WTC11 (cell line): ENCODE results near the gene GPC5. TPM values are rescaled to one million over a fixed set of nuclear protein-coding genes. Genes with fewer than 3 reads are reported as not detected.
"Not testable (repeated sequence)": the region's sequence is repeated elsewhere in the genome, so short reads cannot be mapped to it uniquely, and the experiment has no call there.

Source experiments
- ATAC-seq: fragments of 200-7000 bp; cut with Tn5 transposase; 2 replicates; pipeline ENCODE4 v1.10.0; 2021; ENCODE audit warnings: mild to moderate bottlenecking, moderate library complexity
- CTCF ChIA-PET: fragments of 300-600 bp; sonication (Branson Sonifier 250); formaldehyde crosslinking; loops from one replicate; lab custom pipeline; 2021; ENCODE audit warnings: antibody characterized with exemption; lab: Charles Lee
- POLR2A ChIA-PET: fragments of 350-600 bp; sonication (Branson Sonifier 250); formaldehyde crosslinking; loops from one replicate; lab custom pipeline; 2021; ENCODE audit warnings: antibody characterized with exemption; lab: Charles Lee
- DNase-seq: peaks from one replicate; pipeline ENCODE4 v3.0.0; 2021; ENCODE audit warnings: low spot score
- H3K27ac Mint-ChIP-seq: 2 replicates; pipeline ENCODE4 v1.8.0; 2021; ENCODE audit warnings: mixed read lengths
- H3K27me3 Mint-ChIP-seq: 2 replicates; pipeline ENCODE4 v1.8.0; 2021; ENCODE audit warnings: low read depth, mild to moderate bottlenecking, moderate library complexity, mixed read lengths
- H3K36me3 Mint-ChIP-seq: 2 replicates; pipeline ENCODE4 v1.8.0; 2021; ENCODE audit warnings: mixed read lengths
- H3K4me1 Mint-ChIP-seq: 2 replicates; pipeline ENCODE4 v1.8.0; 2022; ENCODE audit warnings: mixed read lengths
- H3K4me3 Mint-ChIP-seq: 2 replicates; pipeline ENCODE4 v1.8.0; 2021; ENCODE audit warnings: mild to moderate bottlenecking, moderate library complexity, mixed read lengths
- H3K9me3 Mint-ChIP-seq: 2 replicates; pipeline ENCODE4 v1.8.0; 2021; ENCODE audit warnings: mixed read lengths
- ARID4B ChIP-seq: sonication (generic); formaldehyde crosslinking; IDR thresholded peaks from 2 replicates; pipeline ENCODE4 v1.8.0; 2023; ENCODE audit warnings: missing genetic modification reagents, mild to moderate bottlenecking, borderline replicate concordance
- ATF1 ChIP-seq: sonication (generic); formaldehyde crosslinking; IDR thresholded peaks from 2 replicates; pipeline ENCODE4 v1.8.1; 2023; ENCODE audit warnings: mild to moderate bottlenecking, moderate library complexity, missing genetic modification reagents
- CREB1 ChIP-seq: sonication (generic); formaldehyde crosslinking; IDR thresholded peaks from 2 replicates; pipeline ENCODE4 v1.8.0; 2023; ENCODE audit warnings: mild to moderate bottlenecking, missing genetic modification reagents
- GTF2I ChIP-seq: fragments of 250-450 bp; sonication (Bioruptor Pico); conservative IDR thresholded peaks from 2 replicates; pipeline ENCODE4 v1.4.0; 2021; ENCODE audit warnings: mild to moderate bottlenecking
- JUN ChIP-seq: sonication (generic); formaldehyde crosslinking; IDR thresholded peaks from 2 replicates; pipeline ENCODE4 v1.8.0; 2023; ENCODE audit warnings: mild to moderate bottlenecking, missing genetic modification reagents
- RELA ChIP-seq: sonication (generic); formaldehyde crosslinking; IDR thresholded peaks from 2 replicates; pipeline ENCODE4 v1.8.1; 2022; ENCODE audit warnings: missing genetic modification reagents, mild to moderate bottlenecking, borderline replicate concordance
- SOX15 ChIP-seq: fragments of 250-450 bp; sonication (Bioruptor Pico); IDR thresholded peaks from 2 replicates; pipeline ENCODE4 v1.9.0; 2021; ENCODE audit warnings: mild to moderate bottlenecking
- SP1 ChIP-seq: sonication (generic); formaldehyde crosslinking; conservative IDR thresholded peaks from 2 replicates; pipeline ENCODE4 v1.8.1; 2022; ENCODE audit warnings: missing genetic modification reagents
- TP53 ChIP-seq: sonication (generic); formaldehyde crosslinking; IDR thresholded peaks from 2 replicates; pipeline ENCODE4 v1.8.1; 2023; ENCODE audit warnings: mild to moderate bottlenecking, missing genetic modification reagents
- ZMAT4 ChIP-seq: fragments of 250-450 bp; sonication (Bioruptor Pico); IDR thresholded peaks from 2 replicates; pipeline ENCODE4 v1.9.0; 2021; ENCODE audit warnings: mild to moderate bottlenecking
- ZNF263 ChIP-seq: sonication (generic); formaldehyde crosslinking; IDR thresholded peaks from 2 replicates; pipeline ENCODE4 v1.8.1; 2022; ENCODE audit warnings: low read depth, mild to moderate bottlenecking, moderate library complexity, missing genetic modification reagents
- ZNF281 ChIP-seq: sonication (generic); formaldehyde crosslinking; IDR thresholded peaks from 2 replicates; pipeline ENCODE4 v1.8.0; 2023; ENCODE audit warnings: mild to moderate bottlenecking, missing genetic modification reagents
- ZNF416 ChIP-seq: fragments of 250-450 bp; sonication (Bioruptor Pico); IDR thresholded peaks from 2 replicates; pipeline ENCODE4 v1.9.0; 2021; ENCODE audit warnings: mild to moderate bottlenecking, inconsistent platforms
- total RNA-seq: library from RNA; stranded (reverse); gene quantifications from 3 replicates; pipeline ENCODE4 v1.2.3, GENCODE V29; 2021
- TF ChIP-seq, protein P1 (sequence below): sonication (generic); formaldehyde crosslinking; IDR thresholded peaks from 2 replicates; pipeline ENCODE4 v1.8.0; 2022; ENCODE audit warnings: mild to moderate bottlenecking, missing genetic modification reagents
- TF ChIP-seq, protein P2 (sequence below): fragments of 250-450 bp; sonication (Bioruptor Pico); IDR thresholded peaks from 2 replicates; pipeline ENCODE4 v1.9.0; 2021; ENCODE audit warnings: mild to moderate bottlenecking

The GPC5 gene
- total RNA-seq, 1 experiment from 2014 or later, result 0.46 TPM

- TF ChIP-seq ZNF281 (CRISPR knock-in tag) (no peak), GTF2I (CRISPR knock-in tag) (no peak), TP53 (CRISPR knock-in tag) (no peak), ARID4B (CRISPR knock-in tag) (no peak), SP1 (CRISPR knock-in tag) (no peak)
Observed at GRCh38 chr13:92745258-92745657, 1346.8 kb downstream of the GPC5 start (continued).

DNA sequence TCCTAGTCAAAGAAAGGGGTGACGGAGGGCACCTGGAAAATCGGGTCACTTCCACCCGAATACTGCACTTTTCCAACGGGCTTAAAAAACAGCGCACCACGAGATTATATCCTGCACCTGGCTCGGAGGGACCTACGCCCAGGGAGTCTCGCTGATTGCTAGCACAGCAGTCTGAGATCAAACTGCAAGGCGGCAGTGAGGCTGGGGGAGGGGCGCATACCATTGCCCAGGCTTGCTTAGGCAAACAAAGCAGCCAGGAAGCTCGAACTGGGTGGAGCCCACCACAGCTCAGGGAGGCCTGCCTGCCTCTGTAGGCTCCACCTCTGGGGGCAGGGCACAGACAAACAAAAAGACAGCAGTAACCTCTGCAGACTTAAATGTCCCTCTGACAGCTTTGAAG, 1354.3 kb downstream of the GPC5 start:
- peaks cover 18% of the 10 kb centered on the region for H3K4me1 Mint-ChIP-seq
- H3K27me3 Mint-ChIP-seq, H3K27ac Mint-ChIP-seq, POLR2A ChIA-PET, CTCF ChIA-PET, ATAC-seq: not testable (repeated sequence)
- DNase-seq, result peak; percentile 90
- peaks cover 17% of the 10 kb centered on the region for H3K9me3 Mint-ChIP-seq
- TF ChIP-seq ZNF281 (CRISPR knock-in tag) (peak; percentile 86), SP1 (CRISPR knock-in tag) (peak; percentile 35; the same call in 1 of the 2 replicates)
- TF ChIP-seq, protein P1, sequence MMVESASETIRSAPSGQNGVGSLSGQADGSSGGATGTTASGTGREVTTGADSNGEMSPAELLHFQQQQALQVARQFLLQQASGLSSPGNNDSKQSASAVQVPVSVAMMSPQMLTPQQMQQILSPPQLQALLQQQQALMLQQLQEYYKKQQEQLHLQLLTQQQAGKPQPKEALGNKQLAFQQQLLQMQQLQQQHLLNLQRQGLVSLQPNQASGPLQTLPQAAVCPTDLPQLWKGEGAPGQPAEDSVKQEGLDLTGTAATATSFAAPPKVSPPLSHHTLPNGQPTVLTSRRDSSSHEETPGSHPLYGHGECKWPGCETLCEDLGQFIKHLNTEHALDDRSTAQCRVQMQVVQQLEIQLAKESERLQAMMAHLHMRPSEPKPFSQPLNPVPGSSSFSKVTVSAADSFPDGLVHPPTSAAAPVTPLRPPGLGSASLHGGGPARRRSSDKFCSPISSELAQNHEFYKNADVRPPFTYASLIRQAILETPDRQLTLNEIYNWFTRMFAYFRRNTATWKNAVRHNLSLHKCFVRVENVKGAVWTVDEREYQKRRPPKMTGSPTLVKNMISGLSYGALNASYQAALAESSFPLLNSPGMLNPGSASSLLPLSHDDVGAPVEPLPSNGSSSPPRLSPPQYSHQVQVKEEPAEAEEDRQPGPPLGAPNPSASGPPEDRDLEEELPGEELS (CRISPR knock-in tag), result 0 out of 2 replicates have a peak, but pooled peaks have one; percentile 42
- H3K4me3 Mint-ChIP-seq, result peak overlapping the region; percentile 35
- peaks cover 26% of the 10 kb centered on the region for H3K36me3 Mint-ChIP-seq

DNA sequence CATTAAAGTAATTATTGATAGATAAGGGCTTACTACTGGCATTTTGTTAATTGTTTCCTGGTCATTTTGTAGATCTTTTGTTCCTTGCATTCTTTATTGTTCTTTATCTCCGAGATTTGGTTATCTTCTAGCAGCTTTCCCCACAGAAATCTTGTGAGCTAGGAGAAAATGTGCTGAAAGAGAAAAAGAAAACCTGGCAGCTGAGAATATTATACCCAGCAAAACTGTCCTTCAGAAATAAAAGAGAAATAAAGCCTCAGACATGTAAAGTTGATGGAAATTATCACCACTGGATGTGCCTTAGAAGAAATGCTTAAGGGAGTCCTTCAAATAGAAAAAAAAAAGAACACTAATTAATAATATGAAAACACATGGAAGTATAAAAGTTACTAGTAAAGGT, 1363.3 kb downstream of the GPC5 start:
- Mint-ChIP-seq H3K36me3 (peaks cover 30% of the 10 kb centered on the region), H3K27ac (no peak overlapping the region), H3K4me1 (no peaks in the 10 kb centered on the region), H3K4me3 (no peak overlapping the region), H3K27me3 (no peaks in the 10 kb centered on the region; the same call in 1 of the 2 replicates), H3K9me3 (peaks cover 52% of the 10 kb centered on the region)
- ChIA-PET CTCF (no interaction called here), POLR2A (no interaction called here)
- DNase-seq (no peak), ATAC-seq (no peak)
- no peak for TF ChIP-seq ZNF263 (CRISPR knock-in tag)
- TF ChIP-seq, protein P1 (CRISPR knock-in tag), result no peak
- no peak for TF ChIP-seq ATF1
- TF ChIP-seq ZNF416, result no peak
- TF ChIP-seq JUN (CRISPR knock-in tag), result no peak
- TF ChIP-seq, protein P2, sequence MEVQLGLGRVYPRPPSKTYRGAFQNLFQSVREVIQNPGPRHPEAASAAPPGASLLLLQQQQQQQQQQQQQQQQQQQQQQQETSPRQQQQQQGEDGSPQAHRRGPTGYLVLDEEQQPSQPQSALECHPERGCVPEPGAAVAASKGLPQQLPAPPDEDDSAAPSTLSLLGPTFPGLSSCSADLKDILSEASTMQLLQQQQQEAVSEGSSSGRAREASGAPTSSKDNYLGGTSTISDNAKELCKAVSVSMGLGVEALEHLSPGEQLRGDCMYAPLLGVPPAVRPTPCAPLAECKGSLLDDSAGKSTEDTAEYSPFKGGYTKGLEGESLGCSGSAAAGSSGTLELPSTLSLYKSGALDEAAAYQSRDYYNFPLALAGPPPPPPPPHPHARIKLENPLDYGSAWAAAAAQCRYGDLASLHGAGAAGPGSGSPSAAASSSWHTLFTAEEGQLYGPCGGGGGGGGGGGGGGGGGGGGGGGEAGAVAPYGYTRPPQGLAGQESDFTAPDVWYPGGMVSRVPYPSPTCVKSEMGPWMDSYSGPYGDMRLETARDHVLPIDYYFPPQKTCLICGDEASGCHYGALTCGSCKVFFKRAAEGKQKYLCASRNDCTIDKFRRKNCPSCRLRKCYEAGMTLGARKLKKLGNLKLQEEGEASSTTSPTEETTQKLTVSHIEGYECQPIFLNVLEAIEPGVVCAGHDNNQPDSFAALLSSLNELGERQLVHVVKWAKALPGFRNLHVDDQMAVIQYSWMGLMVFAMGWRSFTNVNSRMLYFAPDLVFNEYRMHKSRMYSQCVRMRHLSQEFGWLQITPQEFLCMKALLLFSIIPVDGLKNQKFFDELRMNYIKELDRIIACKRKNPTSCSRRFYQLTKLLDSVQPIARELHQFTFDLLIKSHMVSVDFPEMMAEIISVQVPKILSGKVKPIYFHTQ, result no peak
- no peak for TF ChIP-seq CREB1 (CRISPR knock-in tag)
- TF ChIP-seq ZMAT4, result no peak
- TF ChIP-seq RELA (CRISPR knock-in tag), result no peak
- TF ChIP-seq SOX15 (CRISPR knock-in tag), result no peak
